ENCODE data around the gene PIH1D1. TPM values are rescaled to one million over a fixed set of nuclear protein-coding genes. Genes with fewer than 3 reads are reported as not detected.

PIH1D1 gene
- total and polyA plus RNA-seq, 2 of the 13 experiments (the other 11 are each of a cell fraction or from before 2014, with no cell fraction given): 110 to 137 TPM

DNA sequence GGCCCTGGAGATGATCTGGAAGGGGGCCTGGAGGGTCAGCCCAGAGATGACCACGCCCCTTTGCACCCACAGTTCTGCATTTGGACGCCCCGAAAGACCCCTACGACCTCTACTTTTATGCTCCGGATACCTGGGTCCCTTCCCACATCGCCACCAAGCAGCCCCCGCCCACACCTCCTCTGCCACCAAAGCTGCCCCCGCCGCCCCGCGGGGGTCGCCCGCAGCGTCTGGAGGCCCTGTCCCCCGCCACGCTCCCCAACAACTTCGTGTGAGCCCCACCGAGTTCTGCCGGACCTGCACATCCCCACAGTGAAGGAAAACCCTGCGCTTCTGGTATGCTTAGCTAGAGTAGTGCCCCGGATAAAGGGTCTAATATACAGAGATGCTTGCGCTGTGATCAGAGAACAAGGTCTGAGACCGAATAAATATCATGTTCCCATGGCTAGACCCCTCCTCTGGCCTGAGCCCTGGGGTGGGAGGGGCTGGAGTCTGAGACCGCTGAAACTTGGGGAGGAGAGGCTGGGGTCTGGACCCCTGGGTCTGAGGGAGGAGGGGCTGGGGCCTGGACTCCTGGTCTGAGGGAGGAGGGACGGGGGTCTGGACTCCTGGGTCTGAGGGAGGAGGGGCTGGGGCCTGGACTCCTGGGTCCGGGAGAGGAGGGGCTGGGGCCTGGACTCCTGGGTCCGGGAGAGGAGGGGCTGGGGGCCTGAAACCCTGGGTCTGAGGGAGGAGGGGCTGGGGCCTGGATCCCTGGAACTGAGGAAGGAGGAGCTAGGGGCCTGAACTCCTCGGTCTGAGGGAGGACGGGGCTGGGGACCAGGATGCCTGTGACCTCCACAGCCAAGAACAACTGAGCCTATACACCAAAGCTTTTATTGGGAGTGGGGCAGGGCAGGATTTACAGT, 22.8 kb downstream of the PIH1D1 start:
- POLR2A ChIA-PET: no interaction called here
- H3K4me1 ChIP-seq (ENCODE audit: insufficient read depth, low read length): peaks cover 16% of the 10 kb centered on the region
- no peak overlapping the region for H2AFZ ChIP-seq (ENCODE audit: low read length)
- no peaks in the 10 kb centered on the region for H3K9me3 ChIP-seq (ENCODE audit: low read length)
- in situ Hi-C loops (cut with HindIII; ENCODE audit: extremely low pct_ligation_motif_present, low pct_unique_long_range_greater_than_20kb) (loop anchor here (5.0 kb wide), 1 partner anchor 36 kb away; no protein-coding TSS in a partner anchor), intact Hi-C loops (cut with micrococcal nuclease; ENCODE audit: unreplicated experiment) (loop anchor here (5.0 kb wide), 1 partner anchor 36 kb away; no protein-coding TSS in a partner anchor)
- TF ChIP-seq JARID2 (CRISPR knock-in tag; IDR thresholded peaks at IDR 0.05; ENCODE audit: insufficient replicate concordance) (no peak), EZH2 (conservative IDR thresholded peaks at IDR 0.05; ENCODE audit: low read depth, low read length) (peak; percentile 14; the same call in 1 of the 2 replicates), ZSCAN9 (CRISPR knock-in tag; IDR thresholded peaks at IDR 0.05; ENCODE audit: borderline replicate concordance) (no peak), EEA1 (CRISPR knock-in tag; IDR thresholded peaks at IDR 0.05; ENCODE audit: borderline replicate concordance) (no peak), ZNF550 (CRISPR knock-in tag; IDR thresholded peaks at IDR 0.05; ENCODE audit: borderline replicate concordance) (no peak), ZNF263 (CRISPR knock-in tag; IDR thresholded peaks at IDR 0.05) (0 out of 2 replicates have a peak, but pooled peaks have one; percentile 26), ZSCAN22 (CRISPR knock-in tag; IDR thresholded peaks at IDR 0.05) (peak; percentile 68; the same call in 1 of the 2 replicates), SPEN (CRISPR knock-in tag; IDR thresholded peaks at IDR 0.05; ENCODE audit: low read depth) (no peak), KDM5A (IDR thresholded peaks at IDR 0.05; ENCODE audit: borderline replicate concordance, low read length) (no peak)
- TF ChIP-seq, protein P1, sequence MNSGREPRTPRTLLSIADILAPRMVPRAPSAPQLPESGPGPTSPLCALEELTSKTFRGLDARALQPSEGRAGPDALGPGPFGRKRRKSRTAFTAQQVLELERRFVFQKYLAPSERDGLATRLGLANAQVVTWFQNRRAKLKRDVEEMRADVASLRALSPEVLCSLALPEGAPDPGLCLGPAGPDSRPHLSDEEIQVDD (CRISPR knock-in tag; IDR thresholded peaks at IDR 0.05; ENCODE audit: borderline replicate concordance): no peak
- CTCF ChIA-PET (ENCODE audit: low intra/inter-chr PET ratio, low total read pairs): no interaction called here
- BruUV-seq (replicated peaks): no TSS peak
- peak overlapping the region in 1 of 3 experiments; percentile 54; a peak in 2 of 6 replicates for H3K4me3 ChIP-seq (replicated peaks in 1 of 3; ENCODE audit: insufficient read depth in 1 of 3, low read depth in 2 of 3, low read length in 3 of 3)
- DNase-seq (ENCODE audit: low spot score): no peak
- H3K36me3 ChIP-seq (replicated peaks in 1 of 2; ENCODE audit: control insufficient read depth in 1 of 2, insufficient read depth in 2 of 2, low read length in 2 of 2): no peaks in the 10 kb centered on the region
- ATAC-seq: no peak
- WGBS (ENCODE audit: low lambda C conversion rate): 9% methylated on average over 15 of the region's 29 CpGs
- FAIRE-seq: no peak
- H3K9ac ChIP-seq (ENCODE audit: insufficient read depth, low read depth, low read length): no peak overlapping the region
- H3K27me3 ChIP-seq (ENCODE audit: control insufficient read depth in 1 of 2, insufficient read depth in 2 of 2, low read length in 2 of 2): peaks cover 11 to 84% of the 10 kb centered on the region in 2 experiments
- no peaks in the 10 kb centered on the region for H4K20me1 ChIP-seq (ENCODE audit: insufficient read depth, low read length)
- H3K27ac ChIP-seq (ENCODE audit: extremely low read length, insufficient read depth, low read length): no peak overlapping the region
- peak overlapping the region; percentile 74 for H3K4me2 ChIP-seq (ENCODE audit: low read depth, low read length)
- no peaks in the 10 kb centered on the region for H3K79me2 ChIP-seq (ENCODE audit: insufficient read depth, low read length)
